ENCODE results near the gene RHCG.

RHCG gene

DNA sequence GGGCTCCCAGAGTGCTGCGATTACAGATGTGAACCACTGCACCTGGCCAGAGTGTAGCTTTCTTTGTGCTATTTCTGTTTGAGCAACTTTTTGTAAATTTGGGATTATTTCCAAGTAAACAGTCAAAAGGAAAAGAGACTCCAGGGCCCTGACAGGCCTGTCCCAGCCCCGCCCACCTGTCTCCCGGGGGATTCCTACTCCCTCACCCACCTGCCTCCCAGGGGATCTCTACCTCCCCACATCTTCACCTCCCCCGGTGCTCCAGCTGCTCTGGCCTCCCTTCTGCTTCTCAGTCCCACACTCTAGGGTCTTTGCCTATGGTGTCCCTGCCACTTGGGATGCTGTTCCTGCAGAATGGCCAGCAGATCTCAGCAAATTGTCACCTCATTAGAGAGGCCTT lies 7.0 kb downstream of the RHCG start:
- DNase-seq (ENCODE audit: extremely low read depth, low read depth) = no peak
- TF ChIP-seq, protein P1, sequence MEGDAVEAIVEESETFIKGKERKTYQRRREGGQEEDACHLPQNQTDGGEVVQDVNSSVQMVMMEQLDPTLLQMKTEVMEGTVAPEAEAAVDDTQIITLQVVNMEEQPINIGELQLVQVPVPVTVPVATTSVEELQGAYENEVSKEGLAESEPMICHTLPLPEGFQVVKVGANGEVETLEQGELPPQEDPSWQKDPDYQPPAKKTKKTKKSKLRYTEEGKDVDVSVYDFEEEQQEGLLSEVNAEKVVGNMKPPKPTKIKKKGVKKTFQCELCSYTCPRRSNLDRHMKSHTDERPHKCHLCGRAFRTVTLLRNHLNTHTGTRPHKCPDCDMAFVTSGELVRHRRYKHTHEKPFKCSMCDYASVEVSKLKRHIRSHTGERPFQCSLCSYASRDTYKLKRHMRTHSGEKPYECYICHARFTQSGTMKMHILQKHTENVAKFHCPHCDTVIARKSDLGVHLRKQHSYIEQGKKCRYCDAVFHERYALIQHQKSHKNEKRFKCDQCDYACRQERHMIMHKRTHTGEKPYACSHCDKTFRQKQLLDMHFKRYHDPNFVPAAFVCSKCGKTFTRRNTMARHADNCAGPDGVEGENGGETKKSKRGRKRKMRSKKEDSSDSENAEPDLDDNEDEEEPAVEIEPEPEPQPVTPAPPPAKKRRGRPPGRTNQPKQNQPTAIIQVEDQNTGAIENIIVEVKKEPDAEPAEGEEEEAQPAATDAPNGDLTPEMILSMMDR (IDR thresholded peaks at IDR 0.05; ENCODE audit: low read depth, low read length) = no peak

DNA sequence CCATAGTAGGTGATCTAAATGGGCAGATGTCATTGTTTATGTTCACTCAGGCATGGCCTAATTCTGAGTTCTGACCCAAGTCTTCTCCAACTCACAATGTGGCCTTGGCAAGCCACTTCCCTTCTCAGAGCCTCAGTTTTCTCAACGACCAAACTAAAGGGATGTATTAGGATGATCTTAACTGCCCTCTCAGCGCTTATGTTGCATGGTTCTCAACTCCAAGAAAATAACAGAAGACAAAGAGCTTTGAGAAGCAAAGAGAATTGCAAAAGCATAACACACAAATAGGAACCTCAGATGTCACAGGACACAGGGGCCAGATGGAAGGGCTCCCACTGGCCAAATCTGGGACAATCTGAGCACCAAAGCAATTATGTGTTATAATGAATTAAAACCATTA lies 8.6 kb downstream of the RHCG start:
- TF ChIP-seq, protein P1 (IDR thresholded peaks at IDR 0.05; ENCODE audit: low read depth, low read length) = no peak
- no peak for DNase-seq (ENCODE audit: extremely low read depth, low read depth)

DNA sequence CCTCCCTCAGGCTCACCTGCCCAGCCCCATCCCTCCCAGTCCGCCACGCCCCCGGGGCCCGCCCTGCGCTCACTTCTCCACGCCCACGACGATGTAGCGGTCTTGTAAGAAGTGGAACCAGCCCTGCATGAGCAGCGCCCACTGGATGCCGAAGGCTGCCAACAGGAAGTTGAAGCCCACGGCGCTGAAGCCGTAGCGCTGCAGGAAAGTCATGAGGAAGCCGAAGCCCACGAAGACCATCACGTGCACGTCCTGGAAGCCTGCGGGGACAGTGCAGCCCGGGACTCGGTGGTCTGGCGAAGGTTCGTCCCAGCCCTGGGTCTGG lies 9.7 kb downstream of the RHCG start:
- TF ChIP-seq, protein P1 (IDR thresholded peaks at IDR 0.05; ENCODE audit: low read depth, low read length) = no peak
- no peak for DNase-seq (ENCODE audit: extremely low read depth, low read depth)

DNA sequence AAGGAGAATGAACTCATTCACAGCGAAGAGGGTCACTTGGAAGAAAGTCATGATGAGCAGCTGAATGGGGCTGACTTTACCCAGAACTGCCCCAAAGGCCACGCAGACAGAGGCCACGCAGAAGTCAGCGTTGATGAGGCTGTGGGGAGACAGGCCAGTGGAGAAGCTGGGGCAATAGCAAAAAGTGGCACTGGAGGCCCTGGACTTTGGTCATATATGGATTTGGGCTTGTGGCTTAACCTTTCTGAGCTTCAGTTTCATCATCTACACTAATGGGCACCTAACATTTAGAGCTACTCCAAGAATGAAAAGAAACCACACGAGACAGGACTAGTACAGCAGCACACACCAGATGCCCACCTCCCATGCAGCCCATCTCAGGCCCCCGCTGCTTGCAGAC lies 13.3 kb downstream of the RHCG start:
- TF ChIP-seq, protein P1 (IDR thresholded peaks at IDR 0.05; ENCODE audit: low read depth, low read length) = no peak
- no peak for DNase-seq (ENCODE audit: extremely low read depth, low read depth)

DNA sequence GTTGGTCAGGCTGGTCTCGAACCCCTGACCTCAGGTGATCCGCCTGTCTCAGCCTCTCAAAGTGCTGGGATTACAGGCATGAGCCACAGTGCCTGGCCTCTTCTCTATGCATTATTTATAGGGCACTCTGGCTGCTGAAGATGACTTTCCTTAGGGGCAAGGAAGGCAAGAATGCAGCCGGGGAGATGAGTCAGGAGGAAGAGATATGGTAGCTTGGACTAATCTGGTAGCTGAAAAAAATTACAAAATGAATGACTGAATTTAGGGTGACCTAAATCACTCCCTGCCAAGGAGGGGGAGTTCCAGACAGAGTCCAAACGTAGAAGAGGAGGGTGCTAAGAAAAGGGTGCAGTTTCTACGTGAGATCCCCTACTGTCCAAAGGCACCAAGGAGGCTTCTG lies 14.2 kb downstream of the RHCG start:
- TF ChIP-seq, protein P1 (IDR thresholded peaks at IDR 0.05; ENCODE audit: low read depth, low read length) = no peak
- no peak for DNase-seq (ENCODE audit: extremely low read depth, low read depth)

DNA sequence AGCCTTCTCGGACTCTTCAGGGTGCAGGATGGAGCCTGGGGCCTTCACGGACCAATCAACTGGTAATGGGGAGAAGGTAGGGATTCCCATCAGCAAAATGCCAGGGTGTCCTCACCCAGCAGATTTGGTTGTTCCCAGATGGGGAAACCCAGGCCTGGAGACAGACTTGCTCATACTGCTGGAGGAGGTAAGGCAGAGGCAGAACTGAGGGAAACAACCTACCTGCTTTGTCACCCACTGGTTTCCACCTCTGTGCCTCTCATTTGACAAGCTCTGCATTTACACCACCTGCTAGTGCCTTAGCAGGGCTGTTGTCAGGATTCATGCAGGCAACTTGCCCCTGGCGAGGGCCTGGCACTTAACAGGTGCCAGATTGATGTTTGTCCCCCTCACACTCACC lies 15.9 kb downstream of the RHCG start:
- TF ChIP-seq, protein P1 (IDR thresholded peaks at IDR 0.05; ENCODE audit: low read depth, low read length) = no peak
- DNase-seq (ENCODE audit: extremely low read depth, low read depth) = no peak

DNA sequence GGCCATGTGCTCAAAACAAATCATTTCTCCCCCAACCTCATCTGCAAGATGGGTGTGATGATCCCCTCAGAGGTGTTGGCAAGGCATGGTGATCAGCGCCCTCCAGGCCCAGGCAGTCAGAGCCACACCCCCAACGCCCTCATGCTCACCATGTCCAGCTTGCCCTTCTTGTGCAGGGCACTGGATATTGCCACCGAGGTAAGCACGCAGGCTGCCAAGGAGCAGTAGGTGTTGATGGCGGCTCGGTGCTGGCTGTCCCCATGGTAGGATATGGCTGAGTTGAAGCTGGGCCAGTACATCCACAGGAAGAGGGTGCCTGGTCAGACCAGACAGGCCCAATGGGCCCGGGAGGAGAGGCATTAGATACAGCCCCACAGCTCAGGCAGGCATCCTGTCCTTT lies 17.2 kb downstream of the RHCG start:
- TF ChIP-seq, protein P1 (IDR thresholded peaks at IDR 0.05; ENCODE audit: low read depth, low read length) = no peak
- DNase-seq (ENCODE audit: extremely low read depth, low read depth) = no peak
